WTC11 (cell line): Measurements from ENCODE around the gene KCTD20. TPM values are rescaled to one million over a fixed set of nuclear protein-coding genes. Genes with fewer than 3 reads are reported as not detected.

Experiments used
- ATAC-seq: fragments of 200-7000 bp; cut with Tn5 transposase; 2 replicates; pipeline ENCODE4 v1.10.0; 2021; ENCODE audit warnings: mild to moderate bottlenecking, moderate library complexity
- CTCF ChIA-PET: fragments of 300-600 bp; sonication (Branson Sonifier 250); formaldehyde crosslinking; loops from one replicate; lab custom pipeline; 2021; ENCODE audit warnings: antibody characterized with exemption; lab: Charles Lee
- POLR2A ChIA-PET: fragments of 350-600 bp; sonication (Branson Sonifier 250); formaldehyde crosslinking; loops from one replicate; lab custom pipeline; 2021; ENCODE audit warnings: antibody characterized with exemption; lab: Charles Lee
- DNase-seq: peaks from one replicate; pipeline ENCODE4 v3.0.0; 2021; ENCODE audit warnings: low spot score
- H3K27ac Mint-ChIP-seq: 2 replicates; pipeline ENCODE4 v1.8.0; 2021; ENCODE audit warnings: mixed read lengths
- H3K27me3 Mint-ChIP-seq: 2 replicates; pipeline ENCODE4 v1.8.0; 2021; ENCODE audit warnings: low read depth, mild to moderate bottlenecking, moderate library complexity, mixed read lengths
- H3K36me3 Mint-ChIP-seq: 2 replicates; pipeline ENCODE4 v1.8.0; 2021; ENCODE audit warnings: mixed read lengths
- H3K4me1 Mint-ChIP-seq: 2 replicates; pipeline ENCODE4 v1.8.0; 2022; ENCODE audit warnings: mixed read lengths
- H3K4me3 Mint-ChIP-seq: 2 replicates; pipeline ENCODE4 v1.8.0; 2021; ENCODE audit warnings: mild to moderate bottlenecking, moderate library complexity, mixed read lengths
- H3K9me3 Mint-ChIP-seq: 2 replicates; pipeline ENCODE4 v1.8.0; 2021; ENCODE audit warnings: mixed read lengths
- ATF1 ChIP-seq: sonication (generic); formaldehyde crosslinking; IDR thresholded peaks from 2 replicates; pipeline ENCODE4 v1.8.1; 2023; ENCODE audit warnings: mild to moderate bottlenecking, moderate library complexity, missing genetic modification reagents
- CBFB ChIP-seq: sonication (generic); formaldehyde crosslinking; IDR thresholded peaks from 2 replicates; pipeline ENCODE4 v1.8.1; 2022; ENCODE audit warnings: mild to moderate bottlenecking, low read depth, missing genetic modification reagents
- CREM ChIP-seq: sonication (generic); formaldehyde crosslinking; IDR thresholded peaks from 2 replicates; pipeline ENCODE4 v1.8.1; 2022; ENCODE audit warnings: mild to moderate bottlenecking, missing genetic modification reagents, moderate library complexity
- FOXP1 ChIP-seq: sonication (generic); formaldehyde crosslinking; IDR thresholded peaks from 2 replicates; pipeline ENCODE4 v1.8.0; 2022; ENCODE audit warnings: missing genetic modification reagents, mild to moderate bottlenecking, moderate library complexity, borderline replicate concordance
- GABPB1 ChIP-seq: sonication (generic); formaldehyde crosslinking; IDR thresholded peaks from 2 replicates; pipeline ENCODE4 v1.8.1; 2023; ENCODE audit warnings: mild to moderate bottlenecking, missing genetic modification reagents
- IRF2 ChIP-seq: sonication (generic); formaldehyde crosslinking; IDR thresholded peaks from 2 replicates; pipeline ENCODE4 v1.8.0; 2022; ENCODE audit warnings: low read depth, missing genetic modification reagents, borderline replicate concordance
- NFYB ChIP-seq: sonication (generic); formaldehyde crosslinking; conservative IDR thresholded peaks from 2 replicates; pipeline ENCODE4 v1.8.0; 2022; ENCODE audit warnings: low read depth, missing genetic modification reagents
- NR2C2 ChIP-seq: sonication (generic); formaldehyde crosslinking; IDR thresholded peaks from 2 replicates; pipeline ENCODE4 v1.8.0; 2022; ENCODE audit warnings: mild to moderate bottlenecking, missing genetic modification reagents
- RELA ChIP-seq: sonication (generic); formaldehyde crosslinking; IDR thresholded peaks from 2 replicates; pipeline ENCODE4 v1.8.1; 2022; ENCODE audit warnings: missing genetic modification reagents, mild to moderate bottlenecking, borderline replicate concordance
- RORB ChIP-seq: fragments of 250-450 bp; sonication (Bioruptor Pico); IDR thresholded peaks from 2 replicates; pipeline ENCODE4 v1.9.0; 2021; ENCODE audit warnings: mild to moderate bottlenecking
- SP1 ChIP-seq: sonication (generic); formaldehyde crosslinking; conservative IDR thresholded peaks from 2 replicates; pipeline ENCODE4 v1.8.1; 2022; ENCODE audit warnings: missing genetic modification reagents
- TCF7 ChIP-seq: sonication (generic); formaldehyde crosslinking; IDR thresholded peaks from 2 replicates; pipeline ENCODE4 v1.8.0; 2022; ENCODE audit warnings: mild to moderate bottlenecking, low read depth, missing genetic modification reagents, moderate library complexity
- ZNF232 ChIP-seq: sonication (generic); formaldehyde crosslinking; IDR thresholded peaks from 2 replicates; pipeline ENCODE4 v1.8.0; 2022; ENCODE audit warnings: mild to moderate bottlenecking, missing genetic modification reagents
- ZNF396 ChIP-seq: fragments of 250-450 bp; sonication (Bioruptor Pico); IDR thresholded peaks from 2 replicates; pipeline ENCODE4 v1.8.0; 2021; ENCODE audit warnings: mild to moderate bottlenecking, moderate library complexity, borderline replicate concordance
- ZNF416 ChIP-seq: fragments of 250-450 bp; sonication (Bioruptor Pico); IDR thresholded peaks from 2 replicates; pipeline ENCODE4 v1.9.0; 2021; ENCODE audit warnings: mild to moderate bottlenecking, inconsistent platforms
- total RNA-seq: library from RNA; stranded (reverse); gene quantifications from 3 replicates; pipeline ENCODE4 v1.2.3, GENCODE V29; 2021
- TF ChIP-seq, protein P1 (sequence below): sonication (generic); formaldehyde crosslinking; IDR thresholded peaks from 2 replicates; pipeline ENCODE4 v1.8.0; 2022; ENCODE audit warnings: mild to moderate bottlenecking, missing genetic modification reagents
- TF ChIP-seq, protein P2 (sequence below): sonication (generic); formaldehyde crosslinking; IDR thresholded peaks from 2 replicates; pipeline ENCODE4 v1.8.1; 2023; ENCODE audit warnings: mild to moderate bottlenecking, missing genetic modification reagents, moderate library complexity
- TF ChIP-seq, protein P3 (sequence below): sonication (generic); formaldehyde crosslinking; IDR thresholded peaks from 2 replicates; pipeline ENCODE4 v1.8.1; 2023; ENCODE audit warnings: mild to moderate bottlenecking, missing genetic modification reagents
- TF ChIP-seq, protein P4 (sequence below): sonication (generic); formaldehyde crosslinking; IDR thresholded peaks from 2 replicates; pipeline ENCODE4 v1.8.1; 2022; ENCODE audit warnings: mild to moderate bottlenecking, missing genetic modification reagents, moderate library complexity, borderline replicate concordance

Gene KCTD20
- total RNA-seq, 1 experiment from 2014 or later = 26.7 TPM

DNA sequence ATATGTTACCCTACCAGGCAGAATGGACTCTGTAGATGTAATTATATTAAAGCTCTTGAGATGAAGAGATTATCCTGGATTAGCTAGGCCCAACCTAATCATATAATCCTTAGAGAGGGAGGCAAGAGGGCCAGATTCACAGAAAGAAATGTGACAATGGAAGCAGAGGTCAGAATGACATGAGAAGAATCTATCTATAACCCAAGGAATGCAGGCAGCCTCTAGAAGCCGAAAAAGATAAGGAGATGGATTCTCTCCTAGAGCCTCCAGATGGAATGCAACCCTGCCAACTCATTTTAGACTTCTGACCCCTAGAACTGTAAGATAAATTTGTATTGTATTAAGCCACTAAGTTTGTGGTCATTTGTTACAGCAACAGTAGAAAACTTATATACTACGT is 12.4 kb upstream of the KCTD20 start (continued):
- TF ChIP-seq CREM (CRISPR knock-in tag) (no peak), TCF7 (CRISPR knock-in tag) (no peak), FOXP1 (CRISPR knock-in tag) (no peak), NFYB (CRISPR knock-in tag) (no peak)
- TF ChIP-seq, protein P1, sequence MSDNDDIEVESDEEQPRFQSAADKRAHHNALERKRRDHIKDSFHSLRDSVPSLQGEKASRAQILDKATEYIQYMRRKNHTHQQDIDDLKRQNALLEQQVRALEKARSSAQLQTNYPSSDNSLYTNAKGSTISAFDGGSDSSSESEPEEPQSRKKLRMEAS (CRISPR knock-in tag) = no peak

DNA sequence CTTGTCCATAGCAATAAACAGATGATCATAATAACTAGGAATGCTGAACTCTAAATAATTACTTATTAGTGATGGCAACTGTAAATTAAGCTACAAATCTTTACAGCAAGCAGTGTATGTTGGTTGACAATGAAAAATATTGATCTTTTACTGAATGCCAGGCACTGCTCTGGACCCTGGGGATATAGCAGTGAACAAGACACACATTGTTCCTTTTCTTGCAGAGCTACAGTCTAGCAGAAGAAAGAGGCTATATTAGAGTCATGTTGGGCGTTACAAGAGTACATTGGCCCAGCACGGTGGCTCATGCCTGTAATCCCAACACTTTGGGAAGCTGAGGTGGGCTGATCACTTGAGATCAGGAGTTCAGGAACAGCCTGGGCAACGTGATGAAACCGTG is 11.6 kb upstream of the KCTD20 start:
- ChIA-PET POLR2A (no interaction called here), CTCF (interaction anchor here (1.4 kb wide), 1 partner anchor 24 kb away, joined by 3 read pairs; no protein-coding TSS in a partner anchor)
- no peak overlapping the region for H3K27ac Mint-ChIP-seq
- DNase-seq = no peak
- H3K36me3 Mint-ChIP-seq = no peaks in the 10 kb centered on the region
- H3K27me3 Mint-ChIP-seq = no peaks in the 10 kb centered on the region
- no peaks in the 10 kb centered on the region for H3K9me3 Mint-ChIP-seq
- no peaks in the 10 kb centered on the region; the same call in 1 of the 2 replicates for H3K4me1 Mint-ChIP-seq
- H3K4me3 Mint-ChIP-seq = no peak overlapping the region
- no peak for TF ChIP-seq CREM (CRISPR knock-in tag)
- ATAC-seq = no peak

DNA sequence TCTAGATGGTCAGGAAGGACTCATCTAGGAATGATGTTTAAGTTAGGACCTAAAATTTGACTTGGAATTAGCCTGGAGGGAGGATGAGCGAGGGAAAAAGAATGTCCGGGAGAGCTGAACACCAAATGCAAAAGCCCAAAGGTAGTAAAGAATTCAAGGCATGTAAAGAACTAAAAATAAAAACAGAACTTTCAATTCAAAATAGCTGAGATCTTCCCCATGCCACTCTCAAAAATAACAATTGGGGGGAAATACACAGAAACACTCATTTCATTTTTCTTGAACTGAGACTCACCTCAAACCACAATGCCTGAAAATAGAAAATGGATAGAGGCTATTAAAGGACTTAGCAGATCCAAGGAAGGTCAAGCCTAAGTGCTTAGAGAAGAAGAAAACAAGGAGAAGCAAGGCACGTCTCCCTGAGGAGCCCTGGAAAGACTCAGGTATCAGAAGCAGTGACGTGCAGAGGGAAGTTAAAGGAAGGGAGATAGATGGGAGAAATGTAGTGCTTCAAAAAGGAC is 10.6 kb upstream of the KCTD20 start:
- no peaks in the 10 kb centered on the region for H3K9me3 Mint-ChIP-seq
- POLR2A ChIA-PET = no interaction called here
- no peaks in the 10 kb centered on the region for H3K36me3 Mint-ChIP-seq
- ATAC-seq (no peak), DNase-seq (no peak)
- H3K27ac Mint-ChIP-seq = no peak overlapping the region; the same call in 1 of the 2 replicates
- no peaks in the 10 kb centered on the region for H3K27me3 Mint-ChIP-seq
- CTCF ChIA-PET = no interaction called here
- no peaks in the 10 kb centered on the region; the same call in 1 of the 2 replicates for H3K4me1 Mint-ChIP-seq
- H3K4me3 Mint-ChIP-seq = no peak overlapping the region
- no peak for TF ChIP-seq RORB (CRISPR knock-in tag)
- TF ChIP-seq, protein P2, sequence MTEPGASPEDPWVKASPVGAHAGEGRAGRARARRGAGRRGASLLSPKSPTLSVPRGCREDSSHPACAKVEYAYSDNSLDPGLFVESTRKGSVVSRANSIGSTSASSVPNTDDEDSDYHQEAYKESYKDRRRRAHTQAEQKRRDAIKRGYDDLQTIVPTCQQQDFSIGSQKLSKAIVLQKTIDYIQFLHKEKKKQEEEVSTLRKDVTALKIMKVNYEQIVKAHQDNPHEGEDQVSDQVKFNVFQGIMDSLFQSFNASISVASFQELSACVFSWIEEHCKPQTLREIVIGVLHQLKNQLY (CRISPR knock-in tag) = no peak

DNA sequence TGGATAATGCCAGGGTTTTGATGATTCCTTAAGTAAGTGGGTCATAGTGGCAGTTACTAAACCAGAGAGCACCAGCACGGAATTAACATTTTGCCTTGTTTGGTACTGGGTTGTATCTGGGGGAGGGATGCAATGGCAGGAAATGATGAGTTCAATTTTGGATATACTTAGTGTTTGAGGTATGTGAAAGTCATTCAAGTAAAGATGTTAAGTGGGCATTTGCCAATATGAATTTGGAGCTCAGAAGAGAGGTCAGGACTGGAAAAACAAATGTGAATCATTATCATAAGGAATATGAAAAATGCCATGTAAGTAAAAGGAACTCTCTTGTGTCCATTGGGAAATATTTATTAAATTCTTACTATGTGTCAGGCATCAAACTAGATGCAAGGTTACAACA is 6.3 kb upstream of the KCTD20 start:
- no peaks in the 10 kb centered on the region for H3K9me3 Mint-ChIP-seq
- TF ChIP-seq NR2C2 (CRISPR knock-in tag) (no peak), RELA (CRISPR knock-in tag) (no peak), SP1 (CRISPR knock-in tag) (no peak), ZNF232 (CRISPR knock-in tag) (no peak), NFYB (CRISPR knock-in tag) (no peak), ZNF396 (CRISPR knock-in tag) (no peak), ZNF416 (no peak), CBFB (CRISPR knock-in tag) (no peak), ATF1 (CRISPR knock-in tag) (no peak), IRF2 (CRISPR knock-in tag) (no peak), GABPB1 (CRISPR knock-in tag) (no peak)
- TF ChIP-seq, protein P3, sequence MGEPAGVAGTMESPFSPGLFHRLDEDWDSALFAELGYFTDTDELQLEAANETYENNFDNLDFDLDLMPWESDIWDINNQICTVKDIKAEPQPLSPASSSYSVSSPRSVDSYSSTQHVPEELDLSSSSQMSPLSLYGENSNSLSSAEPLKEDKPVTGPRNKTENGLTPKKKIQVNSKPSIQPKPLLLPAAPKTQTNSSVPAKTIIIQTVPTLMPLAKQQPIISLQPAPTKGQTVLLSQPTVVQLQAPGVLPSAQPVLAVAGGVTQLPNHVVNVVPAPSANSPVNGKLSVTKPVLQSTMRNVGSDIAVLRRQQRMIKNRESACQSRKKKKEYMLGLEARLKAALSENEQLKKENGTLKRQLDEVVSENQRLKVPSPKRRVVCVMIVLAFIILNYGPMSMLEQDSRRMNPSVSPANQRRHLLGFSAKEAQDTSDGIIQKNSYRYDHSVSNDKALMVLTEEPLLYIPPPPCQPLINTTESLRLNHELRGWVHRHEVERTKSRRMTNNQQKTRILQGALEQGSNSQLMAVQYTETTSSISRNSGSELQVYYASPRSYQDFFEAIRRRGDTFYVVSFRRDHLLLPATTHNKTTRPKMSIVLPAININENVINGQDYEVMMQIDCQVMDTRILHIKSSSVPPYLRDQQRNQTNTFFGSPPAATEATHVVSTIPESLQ (CRISPR knock-in tag) = no peak
- TF ChIP-seq, protein P2 (CRISPR knock-in tag) = no peak
- TF ChIP-seq, protein P4, sequence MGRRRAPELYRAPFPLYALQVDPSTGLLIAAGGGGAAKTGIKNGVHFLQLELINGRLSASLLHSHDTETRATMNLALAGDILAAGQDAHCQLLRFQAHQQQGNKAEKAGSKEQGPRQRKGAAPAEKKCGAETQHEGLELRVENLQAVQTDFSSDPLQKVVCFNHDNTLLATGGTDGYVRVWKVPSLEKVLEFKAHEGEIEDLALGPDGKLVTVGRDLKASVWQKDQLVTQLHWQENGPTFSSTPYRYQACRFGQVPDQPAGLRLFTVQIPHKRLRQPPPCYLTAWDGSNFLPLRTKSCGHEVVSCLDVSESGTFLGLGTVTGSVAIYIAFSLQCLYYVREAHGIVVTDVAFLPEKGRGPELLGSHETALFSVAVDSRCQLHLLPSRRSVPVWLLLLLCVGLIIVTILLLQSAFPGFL (CRISPR knock-in tag) = no peak
- peaks cover 7% of the 10 kb centered on the region for H3K4me1 Mint-ChIP-seq
- no peaks in the 10 kb centered on the region for H3K36me3 Mint-ChIP-seq
- no peak overlapping the region for H3K27ac Mint-ChIP-seq
- DNase-seq (no peak), ATAC-seq (no peak)
- no peaks in the 10 kb centered on the region for H3K27me3 Mint-ChIP-seq
- ChIA-PET CTCF (no interaction called here), POLR2A (no interaction called here)
- H3K4me3 Mint-ChIP-seq = no peak overlapping the region
